Measurements from ENCODE around the gene FAM83D. TPM values are rescaled to one million over a fixed set of nuclear protein-coding genes. Genes with fewer than 3 reads are reported as not detected.
A peak's percentile ranks its signal among the peaks of the same experiment; 100 is the strongest.

FAM83D gene
- total and polyA plus RNA-seq, 5 experiments from 2014 or later = 0.46 to 1.1 (median 0.56) TPM

DNA sequence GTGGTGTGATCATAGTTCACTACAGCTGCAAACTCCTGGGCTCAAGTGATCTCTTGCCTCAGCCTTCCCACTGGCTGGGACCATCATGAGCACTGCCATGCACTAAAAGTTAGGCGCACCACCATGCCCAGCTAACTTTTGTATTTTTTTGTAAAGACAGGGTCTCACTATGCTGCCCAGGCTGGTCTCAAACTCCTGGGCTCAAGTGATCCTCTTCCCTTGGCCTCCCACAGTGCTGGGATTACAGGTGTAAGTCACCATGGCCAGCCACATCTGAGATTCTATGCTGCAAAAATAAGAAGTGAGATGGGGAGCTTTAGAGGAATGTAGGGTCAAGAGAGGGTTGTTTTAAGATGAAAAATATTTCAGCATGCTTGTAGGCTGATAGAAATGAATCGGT lies 1.5 kb upstream of the FAM83D start:
- H3K4me1 Mint-ChIP-seq = peaks cover 6 to 18% (median 12%) of the 10 kb centered on the region in 4 donors
- ATAC-seq (no peak), DNase-seq (no peak)
- H3K27me3 Mint-ChIP-seq = no peaks in the 10 kb centered on the region
- peak overlapping the region in 7 of 10 donors; percentile 13 to 83 (median 40) for H3K4me3 Mint-ChIP-seq
- POLR2A ChIA-PET = no interaction called here
- peaks cover 0 to 9% (median 0%) of the 10 kb centered on the region in 3 donors for H3K36me3 Mint-ChIP-seq
- H3K9me3 Mint-ChIP-seq = no peaks in the 10 kb centered on the region
- H3K27ac Mint-ChIP-seq = peak overlapping the region in 7 of 10 donors; percentile 4 to 75 (median 39)

DNA sequence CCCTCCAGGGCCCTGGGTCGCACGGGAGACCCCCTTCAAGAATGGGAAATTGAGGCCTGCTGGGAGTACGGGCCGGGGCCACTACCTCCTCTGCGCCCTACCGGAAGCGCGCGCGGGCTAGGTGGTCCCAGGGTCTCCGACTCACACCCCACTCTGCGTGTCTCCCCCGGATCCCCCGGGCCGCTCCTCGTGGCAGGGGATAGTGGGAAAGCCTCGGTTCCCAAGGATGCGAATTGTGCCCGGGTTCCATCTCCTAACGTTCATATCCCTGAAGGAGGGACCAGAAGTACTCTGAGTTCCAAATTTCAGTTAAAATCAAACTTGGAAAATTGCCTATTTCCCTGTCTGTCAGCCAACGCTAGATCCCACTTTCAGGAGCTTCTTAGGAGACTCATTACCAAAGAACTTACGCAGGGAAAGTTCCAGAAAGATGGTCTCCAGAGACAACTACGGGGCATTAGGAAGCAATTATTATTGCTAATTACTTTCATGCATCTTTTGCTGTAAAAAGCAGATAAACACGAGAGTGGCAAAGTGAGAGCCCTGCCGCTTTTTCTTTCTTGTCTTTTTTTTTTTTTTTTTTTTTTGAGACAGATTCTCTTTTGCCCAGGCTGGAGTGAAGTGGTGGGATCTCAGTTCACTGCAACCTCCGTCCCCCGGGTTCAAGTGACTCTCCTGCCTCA lies 858 bp downstream of the FAM83D start:
- peak overlapping the region; percentile 73 to 85 (median 83) for H3K4me3 Mint-ChIP-seq
- H3K36me3 Mint-ChIP-seq = peaks cover 0 to 4% (median 0%) of the 10 kb centered on the region in 3 donors
- H3K9me3 Mint-ChIP-seq = no peaks in the 10 kb centered on the region
- H3K4me1 Mint-ChIP-seq = peaks cover 6 to 22% (median 15%) of the 10 kb centered on the region in 4 donors
- POLR2A ChIA-PET = interaction anchor here (0.7 to 1.7 kb wide), 5 partner anchors 26 to 141 kb away, joined by 3 to 17 read pairs (median 4); partner anchors contain the start of gene DHX35
- DNase-seq = no peak
- H3K27me3 Mint-ChIP-seq = no peaks in the 10 kb centered on the region
- peak overlapping the region in 5 of 10 donors; percentile 29 to 81 (median 71) for H3K27ac Mint-ChIP-seq
- no peak for ATAC-seq

DNA sequence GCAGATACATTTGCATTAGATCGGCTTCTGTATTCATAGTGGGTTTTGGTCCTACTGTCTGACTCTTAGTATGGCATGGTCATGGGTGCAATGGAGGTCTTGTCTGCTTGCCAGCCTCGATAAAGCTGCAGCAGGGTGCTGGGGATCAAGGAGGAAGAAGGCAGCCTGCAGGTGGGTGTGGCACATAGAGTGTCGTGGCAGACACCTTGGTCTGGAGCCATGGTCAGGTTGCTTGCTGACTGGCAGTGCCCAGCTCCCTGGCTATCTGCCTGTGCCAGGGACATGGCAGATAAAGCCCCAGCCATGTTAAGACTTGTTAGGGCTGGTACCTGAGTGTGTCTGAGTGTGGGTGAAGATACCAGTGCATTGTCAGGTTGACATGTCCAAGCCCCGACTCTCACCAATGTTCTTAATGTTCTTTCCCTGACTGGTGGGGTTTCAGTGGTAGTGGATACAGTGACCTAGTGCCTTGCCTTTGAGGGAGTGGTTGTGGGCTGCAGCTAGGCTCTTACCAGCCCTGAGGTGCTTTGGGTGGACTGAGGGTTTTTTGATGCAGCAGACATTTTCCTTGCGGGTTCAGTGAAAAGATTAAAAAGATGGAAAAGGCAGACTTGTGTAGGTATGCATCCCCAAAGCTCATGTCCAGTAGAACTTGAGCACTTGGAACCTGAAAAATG lies 1.8 kb downstream of the FAM83D start:
- no peak for ATAC-seq
- Mint-ChIP-seq H3K9me3 (no peaks in the 10 kb centered on the region), H3K4me3 (peak overlapping the region; percentile 45 to 85 (median 78)), H3K27me3 (no peaks in the 10 kb centered on the region), H3K36me3 (peaks cover 0 to 2% (median 0%) of the 10 kb centered on the region in 3 donors), H3K27ac (peak overlapping the region in 2 of 10 donors; percentile 12 to 47), H3K4me1 (peaks cover 6 to 22% (median 15%) of the 10 kb centered on the region in 4 donors)
- DNase-seq = no peak
- POLR2A ChIA-PET = interaction anchor here (0.7 to 1.6 kb wide), 2 partner anchors 124 to 140 kb away, joined by 3 to 7 read pairs; no protein-coding TSS in a partner anchor

DNA sequence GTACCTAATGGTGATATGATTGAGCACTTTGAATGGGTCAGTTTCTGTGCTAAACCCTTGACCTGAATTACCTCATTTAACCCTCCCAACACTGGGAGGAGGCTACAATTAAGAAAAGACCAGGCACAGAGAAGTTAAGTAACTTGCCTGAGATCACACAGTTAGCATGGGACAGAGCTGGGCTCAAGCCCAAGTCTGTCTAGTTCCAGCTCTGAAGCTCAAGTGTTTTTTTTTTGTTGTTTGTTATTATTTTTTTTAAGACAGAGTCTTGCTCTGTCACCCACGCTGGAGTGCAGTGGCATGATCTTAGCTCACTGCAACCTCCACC lies 4.0 kb downstream of the FAM83D start:
- Mint-ChIP-seq H3K27ac (no peak overlapping the region), H3K36me3 (no peaks in the 10 kb centered on the region), H3K9me3 (no peaks in the 10 kb centered on the region), H3K4me1 (peaks cover 6 to 21% (median 14%) of the 10 kb centered on the region in 4 donors), H3K4me3 (no peak overlapping the region), H3K27me3 (no peaks in the 10 kb centered on the region)
- DNase-seq (no peak), ATAC-seq (no peak)
- POLR2A ChIA-PET = no interaction called here

DNA sequence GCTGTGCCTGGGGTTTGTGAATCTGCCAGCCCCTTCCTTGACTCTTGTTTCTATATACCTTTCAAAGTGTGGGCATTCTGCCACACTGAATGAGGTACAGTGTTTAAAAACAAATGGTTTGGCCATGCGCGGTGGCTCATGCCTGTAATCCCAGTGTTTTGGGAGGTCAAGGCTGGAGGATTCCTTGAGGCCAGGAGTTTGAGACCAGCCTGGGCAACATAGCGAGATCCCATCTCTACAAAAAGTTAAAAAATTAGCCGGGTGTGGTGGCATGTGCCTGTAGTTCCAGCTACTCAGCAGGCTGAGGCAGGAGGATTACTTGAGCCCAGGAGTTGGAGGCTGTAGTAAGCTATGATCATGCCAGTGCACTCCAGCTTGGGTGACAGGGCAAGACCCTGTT lies 5.8 kb downstream of the FAM83D start:
- H3K36me3 Mint-ChIP-seq = no peaks in the 10 kb centered on the region
- H3K9me3 Mint-ChIP-seq = no peaks in the 10 kb centered on the region
- H3K27ac Mint-ChIP-seq = no peak overlapping the region
- H3K27me3 Mint-ChIP-seq = no peaks in the 10 kb centered on the region
- DNase-seq (no peak), ATAC-seq (no peak)
- POLR2A ChIA-PET = no interaction called here
- H3K4me1 Mint-ChIP-seq = peaks cover 6 to 16% (median 12%) of the 10 kb centered on the region in 4 donors
- H3K4me3 Mint-ChIP-seq = no peak overlapping the region

DNA sequence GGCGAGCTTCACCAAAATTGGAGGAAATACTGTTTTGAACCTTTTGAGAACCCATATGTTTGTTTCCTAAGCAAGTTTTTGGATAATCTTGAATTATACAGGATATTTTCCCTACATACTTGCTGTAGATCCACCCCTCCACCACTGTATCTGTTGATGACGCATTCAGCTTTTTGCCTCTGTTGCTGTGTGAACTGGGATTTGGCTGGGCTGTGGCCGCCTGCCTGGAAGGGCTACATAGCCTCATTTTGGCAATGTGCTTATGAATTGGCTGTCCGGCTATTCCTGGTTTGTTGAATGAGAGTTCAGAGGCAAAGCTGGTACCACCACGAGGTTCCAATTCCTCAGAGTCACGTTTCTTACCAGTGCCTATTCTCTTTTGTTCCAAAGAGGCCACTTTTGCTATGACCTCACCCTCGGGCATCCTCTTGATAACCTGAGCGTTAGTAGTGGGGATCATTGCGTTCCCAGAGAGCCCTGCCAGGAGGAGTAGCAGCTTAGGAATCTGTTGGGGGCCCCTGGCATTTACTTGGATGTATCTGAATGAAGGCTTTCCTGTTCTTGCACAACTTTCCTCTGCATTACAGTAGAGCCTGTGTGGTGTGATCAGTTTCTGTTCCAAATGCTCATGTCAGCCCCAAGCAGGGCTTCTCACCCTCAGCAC lies 6.4 kb downstream of the FAM83D start:
- Mint-ChIP-seq H3K9me3 (no peaks in the 10 kb centered on the region), H3K4me3 (no peak overlapping the region), H3K27ac (no peak overlapping the region), H3K27me3 (no peaks in the 10 kb centered on the region), H3K36me3 (no peaks in the 10 kb centered on the region), H3K4me1 (peaks cover 6 to 13% (median 11%) of the 10 kb centered on the region in 4 donors)
- POLR2A ChIA-PET = no interaction called here
- no peak for ATAC-seq
- no peak for DNase-seq

DNA sequence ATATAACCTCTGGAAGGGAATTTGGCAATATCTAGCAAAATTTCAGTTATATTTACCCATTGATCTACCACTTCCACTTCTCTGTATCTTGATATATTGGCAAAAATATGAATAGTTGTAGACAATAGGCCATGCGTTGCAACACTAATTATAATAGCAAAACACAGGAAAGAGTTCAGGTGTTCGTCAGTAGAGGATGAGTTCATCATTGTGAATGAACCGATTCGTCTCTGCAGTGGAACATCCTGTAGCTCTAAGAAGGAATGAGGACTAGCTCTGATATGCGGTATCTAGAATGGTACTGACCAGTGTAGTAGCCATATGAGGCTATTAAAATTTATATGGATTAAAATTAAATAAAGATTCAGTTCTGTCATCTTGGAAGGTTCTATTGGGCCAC lies 8.3 kb downstream of the FAM83D start:
- peaks cover 0 to 3% (median 0%) of the 10 kb centered on the region in 3 donors for H3K36me3 Mint-ChIP-seq
- H3K27ac Mint-ChIP-seq = no peak overlapping the region
- POLR2A ChIA-PET = no interaction called here
- DNase-seq = no peak
- H3K4me3 Mint-ChIP-seq = no peak overlapping the region
- H3K9me3 Mint-ChIP-seq = no peaks in the 10 kb centered on the region
- peaks cover 0 to 5% (median 4%) of the 10 kb centered on the region in 4 donors for H3K4me1 Mint-ChIP-seq
- no peak for ATAC-seq
- no peaks in the 10 kb centered on the region for H3K27me3 Mint-ChIP-seq

DNA sequence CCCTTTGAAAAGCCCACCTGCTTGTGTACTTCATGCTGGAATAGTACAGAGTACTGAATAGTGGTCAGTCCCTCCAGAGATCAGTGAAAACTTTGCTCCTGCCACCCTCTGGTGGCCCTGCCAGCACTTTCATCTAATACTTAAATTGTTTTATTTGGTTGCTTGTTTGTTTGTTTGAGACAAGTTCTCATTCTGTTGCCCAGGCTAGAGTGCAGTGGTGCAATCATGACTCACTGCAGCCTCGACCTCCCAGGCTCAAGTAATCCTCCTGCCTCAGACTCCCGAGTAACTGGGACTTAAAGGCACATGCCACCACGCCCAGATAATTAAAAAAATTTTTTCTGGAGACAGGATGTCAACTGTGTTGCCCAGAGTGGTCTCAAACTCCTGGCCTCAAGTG lies 9.1 kb downstream of the FAM83D start:
- peaks cover 0 to 3% (median 0%) of the 10 kb centered on the region in 4 donors for H3K4me1 Mint-ChIP-seq
- no peaks in the 10 kb centered on the region for H3K27me3 Mint-ChIP-seq
- H3K27ac Mint-ChIP-seq = no peak overlapping the region
- H3K36me3 Mint-ChIP-seq = peaks cover 0 to 3% (median 0%) of the 10 kb centered on the region in 3 donors
- no peaks in the 10 kb centered on the region for H3K9me3 Mint-ChIP-seq
- DNase-seq (no peak), ATAC-seq (no peak)
- H3K4me3 Mint-ChIP-seq = no peak overlapping the region
- POLR2A ChIA-PET = no interaction called here

DNA sequence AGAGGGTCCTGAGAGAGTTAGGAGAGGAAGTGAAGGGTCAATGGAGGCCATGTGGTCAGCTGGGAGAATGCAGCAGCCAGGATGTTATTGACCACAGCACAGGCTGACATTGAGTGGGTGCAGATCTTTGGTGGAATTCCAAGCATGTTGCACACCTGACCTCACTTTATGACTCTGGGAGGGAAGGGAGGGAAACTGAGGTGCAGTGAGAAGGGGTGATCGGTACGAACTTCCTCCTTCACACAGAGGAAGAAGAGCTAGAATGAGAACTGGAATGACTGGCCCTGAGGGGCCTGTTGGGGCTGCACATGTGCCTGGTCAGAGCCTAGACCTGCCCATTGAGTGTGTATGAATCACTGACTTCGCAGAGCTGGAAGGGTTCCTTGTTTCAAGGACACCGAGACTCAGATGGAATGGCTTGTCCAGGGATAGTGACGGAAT lies 9.8 kb downstream of the FAM83D start:
- H3K4me3 Mint-ChIP-seq = no peak overlapping the region
- no peaks in the 10 kb centered on the region for H3K9me3 Mint-ChIP-seq
- peaks cover 0 to 5% (median 0%) of the 10 kb centered on the region in 3 donors for H3K36me3 Mint-ChIP-seq
- ATAC-seq (no peak), DNase-seq (no peak)
- H3K4me1 Mint-ChIP-seq = peaks cover 0 to 3% (median 0%) of the 10 kb centered on the region in 4 donors
- POLR2A ChIA-PET = no interaction called here
- H3K27ac Mint-ChIP-seq = no peak overlapping the region
- H3K27me3 Mint-ChIP-seq = no peaks in the 10 kb centered on the region

DNA sequence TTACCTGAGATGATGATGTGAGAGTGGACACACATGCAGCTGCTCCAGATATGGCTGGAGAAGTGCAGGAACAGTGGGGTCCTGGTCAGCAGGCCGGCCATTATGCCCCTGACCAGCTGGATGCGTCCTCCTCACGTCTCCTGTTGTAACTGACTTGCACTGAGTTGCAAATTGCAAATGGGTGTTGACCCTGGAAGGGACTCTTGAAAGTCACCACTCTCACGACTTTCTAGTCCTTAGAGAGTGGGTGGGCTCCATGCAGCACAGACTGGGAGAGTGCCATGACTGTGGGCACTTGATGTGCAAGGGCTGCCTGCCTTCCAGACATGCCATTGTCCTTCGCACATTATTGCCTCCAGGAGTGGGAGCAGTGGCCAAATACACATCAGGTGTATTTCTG lies 10.8 kb downstream of the FAM83D start:
- POLR2A ChIA-PET = no interaction called here
- Mint-ChIP-seq H3K4me1 (peaks cover 0 to 3% (median 0%) of the 10 kb centered on the region in 4 donors), H3K27ac (no peak overlapping the region), H3K36me3 (peaks cover 0 to 9% (median 0%) of the 10 kb centered on the region in 3 donors), H3K27me3 (no peaks in the 10 kb centered on the region), H3K9me3 (no peaks in the 10 kb centered on the region), H3K4me3 (no peak overlapping the region)
- no peak for ATAC-seq
- DNase-seq = no peak

DNA sequence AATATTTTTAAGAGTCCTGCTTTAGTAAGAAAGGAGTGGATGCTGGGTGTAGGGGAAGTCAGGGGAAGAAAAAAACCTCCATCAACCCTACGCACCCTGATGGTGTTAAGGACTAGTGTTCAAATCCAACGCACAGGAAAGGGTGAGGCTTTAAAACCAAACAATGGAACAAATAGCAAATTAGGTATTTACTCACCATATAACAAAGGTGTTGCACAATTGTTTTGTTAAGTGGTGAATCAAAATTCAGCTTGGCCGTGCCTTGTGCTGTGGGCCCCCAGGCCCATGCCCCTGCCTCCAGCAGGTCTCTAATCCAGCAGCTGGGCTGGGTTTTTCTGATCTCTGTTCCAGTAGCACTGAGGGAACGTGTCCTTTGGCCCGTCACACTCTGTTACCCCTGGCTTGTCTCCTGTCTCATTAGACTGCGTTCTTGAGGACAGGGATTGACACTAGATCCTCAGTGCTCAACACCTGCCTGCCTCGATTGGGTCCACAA lies 11.8 kb downstream of the FAM83D start:
- H3K4me3 Mint-ChIP-seq = no peak overlapping the region
- H3K9me3 Mint-ChIP-seq = no peaks in the 10 kb centered on the region
- peaks cover 0 to 3% (median 0%) of the 10 kb centered on the region in 4 donors for H3K4me1 Mint-ChIP-seq
- H3K27ac Mint-ChIP-seq = no peak overlapping the region
- no peaks in the 10 kb centered on the region for H3K27me3 Mint-ChIP-seq
- no peak for ATAC-seq
- DNase-seq = no peak
- H3K36me3 Mint-ChIP-seq = peaks cover 0 to 13% (median 0%) of the 10 kb centered on the region in 3 donors
- POLR2A ChIA-PET = no interaction called here

DNA sequence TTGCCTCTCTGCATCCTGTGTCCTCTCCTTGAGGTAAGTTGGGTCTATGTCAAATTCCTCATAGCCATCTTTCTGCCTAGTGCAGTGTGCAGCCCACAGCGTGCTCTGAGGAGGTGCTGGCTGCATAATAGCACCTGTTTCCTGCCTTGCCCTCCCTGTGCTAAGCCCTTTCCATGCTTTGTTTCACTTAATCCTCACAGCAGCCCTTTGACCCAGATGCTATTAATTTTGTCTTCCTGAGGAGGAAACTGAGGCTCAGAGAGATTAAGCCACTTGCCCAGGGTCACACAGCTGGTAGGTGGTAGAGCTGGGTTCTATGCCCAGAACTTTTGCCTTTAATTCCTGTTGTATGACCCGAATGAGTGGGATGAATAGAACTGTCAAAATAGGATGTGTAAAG lies 13.5 kb downstream of the FAM83D start:
- Mint-ChIP-seq H3K27me3 (no peaks in the 10 kb centered on the region), H3K36me3 (peaks cover 0 to 16% (median 0%) of the 10 kb centered on the region in 3 donors), H3K4me1 (peaks cover 0 to 3% (median 0%) of the 10 kb centered on the region in 4 donors), H3K4me3 (no peak overlapping the region), H3K27ac (peak overlapping the region in 1 of 10 donors; percentile 42), H3K9me3 (no peaks in the 10 kb centered on the region)
- no peak for ATAC-seq
- no peak for DNase-seq
- POLR2A ChIA-PET = no interaction called here

DNA sequence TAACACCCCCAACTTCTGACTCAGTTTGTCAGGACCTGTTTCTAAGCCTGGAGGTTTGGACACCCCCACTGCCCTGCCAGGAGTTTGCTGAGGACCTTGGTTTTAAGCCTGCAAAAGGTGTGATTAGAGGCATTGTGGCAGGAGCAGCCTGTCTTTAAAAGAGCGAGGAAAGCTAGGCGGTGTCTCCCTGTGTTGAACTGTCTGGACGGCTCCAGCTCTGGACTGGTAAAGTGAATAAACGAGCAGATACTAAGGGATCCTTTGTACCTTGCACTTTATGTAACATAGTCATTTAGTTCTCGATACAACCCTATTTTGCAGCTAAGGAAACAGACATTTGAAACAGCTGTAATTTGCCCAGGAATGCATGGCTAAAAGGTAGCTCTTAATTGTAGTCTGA lies 14.4 kb downstream of the FAM83D start:
- Mint-ChIP-seq H3K4me1 (peaks cover 0 to 3% (median 0%) of the 10 kb centered on the region in 4 donors), H3K36me3 (peaks cover 0 to 16% (median 0%) of the 10 kb centered on the region in 3 donors), H3K27ac (peak overlapping the region in 1 of 10 donors; percentile 19), H3K4me3 (no peak overlapping the region), H3K9me3 (no peaks in the 10 kb centered on the region), H3K27me3 (no peaks in the 10 kb centered on the region)
- ATAC-seq (no peak), DNase-seq (no peak)
- POLR2A ChIA-PET = no interaction called here

Data from naive thymus-derived CD8-positive, alpha-beta T cell (primary cell).